HG02840 (cell line): ENCODE results near the gene TMEM179.
"Not testable (repeated sequence)": the region's sequence is repeated elsewhere in the genome, so short reads cannot be mapped to it uniquely, and the experiment has no call there.

ENCODE experiments used
- ATAC-seq: cut with Tn5 transposase; IDR thresholded peaks from one replicate; pipeline ENCODE4 v1.9.1; 2021; ENCODE audit warnings: mild to moderate bottlenecking, moderate library complexity, moderate number of reproducible peaks; ENCODE audit not compliant: unreplicated experiment, low FRiP score

The TMEM179 gene

GRCh38 chr14:104638190-104638589, 33.6 kb upstream of the TMEM179 start:
- no peak for ATAC-seq

- no peak for ATAC-seq
These were observed 33.0 kb upstream of the TMEM179 start for GRCh38 chr14:104637546-104638003.

GRCh38 chr14:104636846-104637545, 32.4 kb upstream of the TMEM179 start:
- ATAC-seq, result not testable (repeated sequence)

GRCh38 chr14:104636131-104636530, 31.6 kb upstream of the TMEM179 start:
- no peak for ATAC-seq

- ATAC-seq, result no peak
These were observed 31.1 kb upstream of the TMEM179 start for GRCh38 chr14:104635717-104636116.

GRCh38 chr14:104634886-104635570, 30.5 kb upstream of the TMEM179 start:
- no peak for ATAC-seq

- ATAC-seq, result no peak
These were observed 29.7 kb upstream of the TMEM179 start for GRCh38 chr14:104634138-104634760.

- ATAC-seq, result no peak
These were observed 28.9 kb upstream of the TMEM179 start for GRCh38 chr14:104633276-104634137.

- no peak for ATAC-seq
These were observed 28.2 kb upstream of the TMEM179 start for GRCh38 chr14:104632781-104633180.

GRCh38 chr14:104624939-104625338, 20.4 kb upstream of the TMEM179 start:
- no peak for ATAC-seq

- ATAC-seq, result no peak
These were observed 9.7 kb upstream of the TMEM179 start for GRCh38 chr14:104614126-104614812.

GRCh38 chr14:104611881-104612280, 7.3 kb upstream of the TMEM179 start:
- ATAC-seq, result no peak

- ATAC-seq, result no peak
These were observed 6.3 kb upstream of the TMEM179 start for GRCh38 chr14:104610749-104611310.

GRCh38 chr14:104609666-104610065, 5.1 kb upstream of the TMEM179 start:
- ATAC-seq, result no peak

GRCh38 chr14:104603711-104604401, 716 bp downstream of the TMEM179 start:
- ATAC-seq, result no peak

GRCh38 chr14:104602933-104603325, 1.6 kb downstream of the TMEM179 start:
- no peak for ATAC-seq

- ATAC-seq, result no peak
These were observed 2.1 kb downstream of the TMEM179 start for GRCh38 chr14:104602315-104602932.

GRCh38 chr14:104601786-104602185, 2.8 kb downstream of the TMEM179 start:
- ATAC-seq, result no peak

- no peak for ATAC-seq
These were observed 3.8 kb downstream of the TMEM179 start for GRCh38 chr14:104600805-104601204.
